Activated CD4-positive, alpha-beta T cell treated with anti-CD3 and anti-CD28 coated beads for 24 hours (primary cell): ENCODE measurements around the gene RAMP1.
"Not testable (repeated sequence)": the region's sequence is repeated elsewhere in the genome, so short reads cannot be mapped to it uniquely, and the experiment has no call there.

Experiments
- DNase-seq, 2 donors: peaks; one replicate each; pipeline ENCODE4 v3.0.0-alpha.2; 2020; ENCODE audit warnings: low read depth in 2 of 2

Gene RAMP1

DNA sequence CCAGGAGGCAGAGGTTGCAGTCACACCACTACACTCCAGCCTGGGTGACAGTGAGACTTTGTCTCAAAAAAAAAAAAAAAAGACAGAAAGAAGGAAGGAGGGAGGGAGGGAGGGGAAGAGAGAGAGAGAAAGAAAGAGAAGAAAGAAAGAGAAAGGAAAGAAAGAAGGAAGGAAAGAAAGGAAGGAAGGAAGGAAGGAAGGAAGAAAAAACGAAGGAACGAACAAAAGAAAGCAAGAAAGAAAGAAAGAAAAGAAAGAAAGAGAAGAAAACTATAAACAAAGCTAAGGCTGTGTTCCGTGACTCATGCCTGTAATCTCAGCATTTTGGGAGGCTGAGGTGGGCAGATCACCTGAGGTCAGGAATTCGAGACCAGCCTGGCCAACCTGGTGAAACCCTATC, 91.9 kb downstream of the RAMP1 start:
- not testable (repeated sequence) for DNase-seq

DNA sequence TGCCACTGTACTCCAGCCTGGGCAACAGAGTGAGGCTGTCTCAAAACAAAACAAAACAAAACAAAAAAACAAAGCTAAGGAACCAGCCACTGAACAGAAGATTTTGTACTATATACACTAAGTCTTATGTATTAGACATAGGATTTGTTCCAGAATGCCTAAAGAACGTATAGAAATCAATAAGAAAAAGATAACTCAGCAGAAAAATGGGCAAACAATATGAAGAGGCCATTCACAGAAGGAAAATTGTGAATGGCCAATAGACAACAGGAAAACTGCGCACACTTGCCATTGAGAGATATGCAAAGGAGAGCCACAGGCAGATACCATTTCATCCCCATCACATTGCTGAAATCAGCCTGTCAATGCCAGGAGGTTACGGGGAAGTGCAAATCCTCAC, 92.5 kb downstream of the RAMP1 start:
- no peak for DNase-seq

DNA sequence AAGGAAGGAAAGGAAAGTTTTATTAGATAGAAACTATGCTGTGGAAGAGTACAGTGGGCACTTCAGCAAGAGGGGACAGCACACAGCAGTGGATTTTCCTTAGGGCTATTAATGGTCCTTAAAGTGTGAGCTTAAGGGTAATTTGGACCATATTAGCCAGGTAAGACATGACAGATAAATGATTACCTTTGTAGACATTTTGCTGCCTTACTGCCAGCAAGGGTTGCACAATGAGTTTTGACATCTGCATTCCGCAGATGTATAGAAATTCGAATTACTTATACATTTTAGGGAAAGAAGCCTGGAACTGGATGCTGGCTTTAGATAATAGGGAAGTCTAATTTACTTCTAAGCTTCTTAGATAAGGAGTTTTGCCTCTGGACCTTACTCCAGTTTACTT, 93.4 kb downstream of the RAMP1 start:
- no peak for DNase-seq

DNA sequence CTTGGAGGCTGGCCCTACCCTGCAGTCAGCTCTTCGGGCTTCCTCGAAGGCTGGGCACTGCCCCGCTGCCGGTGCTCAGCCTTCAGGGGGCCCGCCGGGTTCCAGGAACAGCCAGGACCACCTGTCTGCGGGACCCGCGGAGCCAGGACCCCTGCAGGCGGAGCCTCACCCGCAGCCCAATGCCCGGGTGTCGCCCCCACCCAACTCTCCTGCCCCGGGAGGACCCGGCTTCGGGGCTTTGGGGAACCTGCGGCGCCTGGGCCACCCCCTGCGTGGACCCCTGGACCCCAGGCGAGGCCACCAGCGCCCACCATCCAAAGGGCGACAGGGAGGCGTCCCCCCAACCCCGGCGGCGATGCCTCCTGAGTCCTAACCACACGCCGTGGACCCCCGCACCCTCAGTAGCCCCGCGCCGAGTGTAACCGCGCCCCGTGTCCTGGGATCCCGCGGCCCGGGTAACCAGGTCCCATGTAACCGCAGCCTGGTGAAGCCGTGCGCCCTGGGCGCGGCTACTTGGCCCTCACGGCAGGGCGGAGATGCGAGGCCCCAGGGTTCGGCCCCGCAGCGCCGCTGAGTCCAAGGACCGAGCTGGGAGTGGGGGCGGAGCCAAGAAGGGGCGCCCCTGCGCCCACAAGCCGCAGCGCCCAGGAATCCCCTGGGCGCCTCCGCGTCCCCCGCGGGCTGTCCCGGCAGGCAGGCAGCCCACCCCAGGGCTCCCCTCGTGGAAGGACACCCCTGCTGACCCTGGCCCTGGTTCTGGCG, 96.4 kb downstream of the RAMP1 start:
- no peak for DNase-seq

DNA sequence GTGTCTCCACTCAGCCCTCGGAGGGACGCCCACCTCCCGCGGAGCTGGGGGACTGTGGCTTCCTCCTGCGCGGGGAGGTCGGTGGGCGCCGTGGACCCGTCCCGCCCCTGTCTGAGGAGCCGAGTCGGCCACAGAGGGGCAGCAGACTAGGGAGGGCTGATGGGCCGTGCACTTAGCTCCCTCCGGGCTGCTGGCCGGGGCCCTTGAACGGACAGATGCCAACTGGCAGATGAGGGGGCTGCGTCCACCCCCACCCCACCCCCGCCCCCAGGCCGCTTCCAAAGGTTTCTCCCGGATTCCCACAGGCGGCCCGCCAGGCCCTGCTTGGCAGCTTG, 96.9 kb downstream of the RAMP1 start:
- no peak for DNase-seq

DNA sequence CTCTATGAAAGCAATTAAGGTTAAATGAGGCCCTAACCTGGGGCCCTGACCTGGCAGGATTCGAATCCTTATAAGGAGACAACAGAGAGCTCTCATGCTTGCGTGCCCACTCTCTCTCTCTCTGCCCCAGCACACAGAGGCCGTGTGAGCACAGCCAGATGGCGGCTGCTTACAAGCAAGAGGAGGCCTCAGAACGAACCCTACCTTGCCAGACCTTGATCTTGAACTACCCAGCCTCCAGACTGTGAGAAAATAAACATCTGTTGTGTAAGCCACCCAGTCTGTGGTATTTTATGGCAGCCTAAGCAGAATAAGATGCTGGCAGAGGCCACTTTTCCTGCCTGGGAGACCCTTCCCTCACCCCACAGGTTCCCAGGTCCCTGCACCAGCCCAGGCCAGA, 102.2 kb downstream of the RAMP1 start:
- no peak for DNase-seq
